GM23248 (cell line): ENCODE measurements around the gene TLCD2. TPM values are rescaled to one million over a fixed set of nuclear protein-coding genes. Genes with fewer than 3 reads are reported as not detected.
A peak's percentile ranks its signal among the peaks of the same experiment; 100 is the strongest.
"Not testable (repeated sequence)": the region's sequence is repeated elsewhere in the genome, so short reads cannot be mapped to it uniquely, and the experiment has no call there.

ENCODE experiments used
- DNase-seq: peaks from one replicate; pipeline ENCODE4 v3.0.0-alpha.2; 2015
- H2AFZ ChIP-seq: fragments of 200-600 bp; sonication (generic); 2 replicates; pipeline ENCODE4 v1.6.1; 2016; ENCODE audit warnings: antibody characterized with exemption
- H3F3A ChIP-seq: fragments of 200-600 bp; sonication (generic); 2 replicates; pipeline ENCODE4 v1.6.1; 2016; ENCODE audit warnings: mild to moderate bottlenecking, antibody characterized with exemption, mixed run types; ENCODE audit not compliant: insufficient read depth
- H3K27ac ChIP-seq: fragments of 200-600 bp; sonication (generic); 2 replicates; pipeline ENCODE4 v1.5.1; 2016; ENCODE audit warnings: mild to moderate bottlenecking
- H3K27me3 ChIP-seq: fragments of 200-600 bp; sonication (generic); replicated peaks from 2 replicates; pipeline ENCODE4 v1.6.1; 2016; ENCODE audit warnings: mild to moderate bottlenecking; ENCODE audit not compliant: insufficient read depth
- H3K36me3 ChIP-seq: fragments of 200-600 bp; sonication (generic); 2 replicates; pipeline ENCODE4 v1.6.1; 2016; ENCODE audit warnings: low read depth, mild to moderate bottlenecking
- H3K4me1 ChIP-seq: fragments of 200-600 bp; sonication (generic); 2 replicates; pipeline ENCODE4 v1.6.1; 2016; ENCODE audit warnings: mild to moderate bottlenecking; ENCODE audit not compliant: insufficient read depth
- H3K4me2 ChIP-seq: fragments of 200-600 bp; sonication (generic); one replicate; pipeline ENCODE4 v1.6.1; 2016; ENCODE audit warnings: mild to moderate bottlenecking; ENCODE audit not compliant: unreplicated experiment
- H3K4me3 ChIP-seq: fragments of 200-600 bp; sonication (generic); 2 replicates; pipeline ENCODE4 v1.5.1; 2016; ENCODE audit warnings: mild to moderate bottlenecking
- H3K79me2 ChIP-seq: fragments of 200-600 bp; sonication (generic); 2 replicates; pipeline ENCODE4 v1.6.1; 2016; ENCODE audit warnings: mild to moderate bottlenecking; ENCODE audit not compliant: insufficient read depth
- H3K9ac ChIP-seq: fragments of 200-600 bp; sonication (generic); 2 replicates; pipeline ENCODE4 v1.6.1; 2016; ENCODE audit warnings: mild to moderate bottlenecking
- H3K9me2 ChIP-seq: fragments of 200-600 bp; sonication (generic); 2 replicates; pipeline ENCODE4 v1.6.1; 2016; ENCODE audit warnings: mixed run types, mild to moderate bottlenecking, moderate library complexity; ENCODE audit not compliant: insufficient read depth
- H3K9me3 ChIP-seq: fragments of 200-600 bp; sonication (generic); one replicate; pipeline ENCODE4 v1.6.1; 2017; ENCODE audit warnings: low read depth
- H4K20me1 ChIP-seq: fragments of 200-600 bp; sonication (generic); 2 replicates; pipeline ENCODE4 v1.6.0; 2016; ENCODE audit not compliant: insufficient read depth
- EZH2 ChIP-seq: fragments of 200-600 bp; sonication (generic); IDR thresholded peaks from 2 replicates; pipeline ENCODE4 v1.6.1; 2018; ENCODE audit warnings: antibody characterized with exemption, mild to moderate bottlenecking; ENCODE audit not compliant: insufficient read depth, poor library complexity, severe bottlenecking
- EZH2phosphoT487 ChIP-seq: fragments of 200-600 bp; sonication (generic); IDR thresholded peaks from 2 replicates; pipeline ENCODE4 v1.6.1; 2018; ENCODE audit warnings: antibody characterized with exemption, moderate library complexity, mild to moderate bottlenecking, low read depth; ENCODE audit not compliant: insufficient read depth
- WGBS, 2 experiments: methylation state at CpG; one replicate each; pipeline ENCODE4 v1.1.6; 2015 to 2017; ENCODE audit warnings: low lambda C conversion rate in 2 of 2, low coverage in 1 of 2; ENCODE audit errors: missing lambda C conversion rate in 2 of 2; 5-methylcytosine and 5-hydroxymethylcytosine counted together
- in situ Hi-C: fragments of 300-500 bp; cut with MboI; formaldehyde crosslinking; loops from 2 replicates; pipeline ENCODE4 v1.15.0; 2020
- polyA plus RNA-seq: library from polyadenylated mRNA; unstranded; fragments of >200 nt; fragmentation: Nextera tagmentation; extraction: Ambion mirVana; gene quantifications from 2 replicates; pipeline ENCODE4 v1.2.1, GENCODE V29; 2016
- total RNA-seq: library from RNA; depleted of rRNA; stranded (reverse); fragments of >200 nt; shearing (Covaris generic); gene quantifications from 2 replicates; pipeline ENCODE4 v1.2.3, GENCODE V29; 2014

Gene TLCD2
- total and polyA plus RNA-seq, 2 experiments from 2014 or later = 2.2 to 2.4 TPM

GRCh38 chr17:1710807-1711553, 803 bp upstream of the TLCD2 start:
- Histone ChIP-seq H3K27ac (peak overlapping the region; percentile 48), H3K9ac (peak overlapping the region; percentile 73), H3K9me3 (no peaks in the 10 kb centered on the region), H4K20me1 (peaks cover 21% of the 10 kb centered on the region; the same call in 1 of the 2 replicates), H3K27me3 (no peaks in the 10 kb centered on the region), H3K9me2 (no peaks in the 10 kb centered on the region), H3K4me2 (peak overlapping the region; percentile 81), H3K4me3 (peak overlapping the region; percentile 66), H3K36me3 (peaks cover 30% of the 10 kb centered on the region), H3K4me1 (peaks cover 33% of the 10 kb centered on the region), H3F3A (peaks cover 38% of the 10 kb centered on the region), H2AFZ (no peak overlapping the region), H3K79me2 (peaks cover 40% of the 10 kb centered on the region)
- in situ Hi-C loops = no loop called here
- peak; percentile 45 for DNase-seq
- TF ChIP-seq EZH2 (no peak), EZH2phosphoT487 (no peak)
- 32 to 33% methylated on average over 14 of the region's 14 CpGs for WGBS, 2 experiments

GRCh38 chr17:1709403-1709951, 700 bp downstream of the TLCD2 start:
- WGBS, 2 experiments = 36 to 52% methylated on average over 10 to 16 of the region's 16 CpGs
- no peaks in the 10 kb centered on the region for H3K27me3 ChIP-seq
- peak overlapping the region; percentile 81 for H3K4me2 ChIP-seq
- peak overlapping the region; percentile 66 for H3K4me3 ChIP-seq
- no peak for TF ChIP-seq EZH2phosphoT487
- no peak for TF ChIP-seq EZH2
- in situ Hi-C loops = no loop called here
- peaks cover 33% of the 10 kb centered on the region for H3K4me1 ChIP-seq
- no peak overlapping the region for H3K27ac ChIP-seq
- peak; percentile 58 for DNase-seq
- H3K9me3 ChIP-seq = no peaks in the 10 kb centered on the region
- peak overlapping the region; percentile 22; the same call in 1 of the 2 replicates for H2AFZ ChIP-seq
- peaks cover 21% of the 10 kb centered on the region; the same call in 1 of the 2 replicates for H4K20me1 ChIP-seq
- H3K9ac ChIP-seq = peak overlapping the region; percentile 73
- H3F3A ChIP-seq = peaks cover 41% of the 10 kb centered on the region
- H3K9me2 ChIP-seq = no peaks in the 10 kb centered on the region
- peaks cover 30% of the 10 kb centered on the region for H3K36me3 ChIP-seq
- H3K79me2 ChIP-seq = peaks cover 33% of the 10 kb centered on the region

GRCh38 chr17:1708791-1709346, 1.3 kb downstream of the TLCD2 start:
- Histone ChIP-seq H3F3A (peaks cover 35% of the 10 kb centered on the region), H3K4me1 (peaks cover 32% of the 10 kb centered on the region), H3K36me3 (peaks cover 25% of the 10 kb centered on the region), H3K79me2 (peaks cover 27% of the 10 kb centered on the region), H4K20me1 (peaks cover 17% of the 10 kb centered on the region; the same call in 1 of the 2 replicates)
- H3K27ac ChIP-seq, H3K4me3 ChIP-seq, in situ Hi-C loops, H3K9ac ChIP-seq, H3K27me3 ChIP-seq, H3K9me3 ChIP-seq, H3K4me2 ChIP-seq, H2AFZ ChIP-seq, DNase-seq, H3K9me2 ChIP-seq: not testable (repeated sequence)
- 87 to 89% methylated on average over 10 of the region's 10 CpGs for WGBS, 2 experiments

- Histone ChIP-seq H2AFZ (no peak overlapping the region), H3K9me2 (no peaks in the 10 kb centered on the region), H3K9me3 (no peaks in the 10 kb centered on the region), H3K27me3 (no peaks in the 10 kb centered on the region), H3K4me2 (no peak overlapping the region), H3F3A (peaks cover 18% of the 10 kb centered on the region), H3K27ac (no peak overlapping the region), H4K20me1 (0 out of 2 replicates have a peak, but pooled peaks cover under 1% of the 10 kb centered on the region), H3K9ac (no peak overlapping the region), H3K36me3 (peaks cover 7% of the 10 kb centered on the region), H3K4me1 (peaks cover 15% of the 10 kb centered on the region), H3K4me3 (no peak overlapping the region), H3K79me2 (peaks cover 10% of the 10 kb centered on the region)
- DNase-seq = no peak
- TF ChIP-seq EZH2phosphoT487 (no peak), EZH2 (no peak)
- 87 to 89% methylated on average over 5 of the region's 5 CpGs for WGBS, 2 experiments
- in situ Hi-C loops = no loop called here
These were observed 3.1 kb downstream of the TLCD2 start for GRCh38 chr17:1707107-1707506.
